TTC549 (cell line): Measurements from ENCODE around the gene GPR158.

Experiments used
- FAIRE-seq: peaks from 2 replicates; lab custom pipeline; 2012; peaks lifted over from hg19 to GRCh38; lab: Jason Lieb, UNC

The GPR158 gene

GRCh38 chr10:25504306-25504705 lies 329.5 kb downstream of the GPR158 start:
- no peak for FAIRE-seq

DNA sequence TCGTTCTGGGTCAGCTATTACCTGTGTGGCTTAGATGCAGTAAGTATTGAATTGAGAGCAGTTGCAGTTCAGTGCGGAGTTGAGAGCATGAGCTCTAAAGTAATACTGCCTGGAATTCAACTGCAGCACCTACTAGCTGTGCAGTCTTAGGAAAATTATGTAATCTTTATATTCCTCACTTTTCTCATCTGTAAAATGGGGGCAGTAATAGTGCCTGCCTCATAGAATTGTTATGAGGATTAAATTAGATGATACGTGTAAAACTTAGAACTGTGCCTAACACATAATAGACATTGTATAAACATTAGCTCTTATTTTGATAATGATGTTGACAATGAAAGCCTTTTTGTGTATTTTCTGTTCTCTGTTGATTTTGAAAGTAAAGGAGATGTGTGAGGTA lies 330.0 kb downstream of the GPR158 start:
- FAIRE-seq: no peak

DNA sequence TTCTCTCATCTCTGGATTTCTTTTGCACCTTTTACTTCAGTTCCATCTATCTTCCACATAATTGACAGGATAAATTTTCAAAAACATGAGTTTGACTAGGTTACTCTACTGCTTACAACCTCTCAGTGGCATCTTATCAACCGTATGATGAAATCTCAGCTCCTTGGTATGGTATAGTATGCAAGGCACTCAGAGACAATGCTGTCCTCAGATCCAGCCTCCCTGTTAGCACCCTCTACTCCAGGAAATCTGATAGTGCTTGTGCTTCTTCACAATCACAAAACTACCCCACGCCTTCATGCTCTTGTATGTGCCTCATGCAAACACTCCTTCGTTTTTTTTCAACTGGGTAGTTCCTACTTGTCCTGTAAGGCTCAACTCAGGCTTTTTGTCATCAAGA lies 330.7 kb downstream of the GPR158 start:
- FAIRE-seq: no peak

DNA sequence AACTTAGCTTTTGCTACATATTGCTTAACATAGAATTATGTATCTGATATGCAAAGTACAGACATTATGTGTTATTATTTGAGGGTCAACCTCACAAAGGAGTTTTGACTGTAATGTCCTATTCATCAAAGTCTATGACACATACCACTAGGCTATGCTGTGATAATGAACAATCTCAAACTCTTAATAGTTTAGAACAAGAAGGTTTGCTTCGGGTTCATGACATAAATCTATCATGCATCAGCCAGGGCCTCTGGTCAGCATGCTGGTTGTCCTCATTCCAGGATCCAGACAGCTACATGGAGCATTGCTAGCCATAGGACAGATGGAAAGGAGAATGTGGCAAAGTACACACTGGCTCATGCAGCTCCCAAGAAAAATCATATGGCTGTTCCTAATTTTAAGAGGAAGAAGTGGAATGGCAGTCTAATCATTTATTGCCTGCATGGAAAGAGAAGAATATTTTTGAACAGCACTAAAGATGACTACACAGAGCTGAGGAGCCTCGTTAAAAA lies 332.1 kb downstream of the GPR158 start:
- no peak for FAIRE-seq

GRCh38 chr10:25508112-25508815 lies 333.5 kb downstream of the GPR158 start:
- FAIRE-seq: no peak

DNA sequence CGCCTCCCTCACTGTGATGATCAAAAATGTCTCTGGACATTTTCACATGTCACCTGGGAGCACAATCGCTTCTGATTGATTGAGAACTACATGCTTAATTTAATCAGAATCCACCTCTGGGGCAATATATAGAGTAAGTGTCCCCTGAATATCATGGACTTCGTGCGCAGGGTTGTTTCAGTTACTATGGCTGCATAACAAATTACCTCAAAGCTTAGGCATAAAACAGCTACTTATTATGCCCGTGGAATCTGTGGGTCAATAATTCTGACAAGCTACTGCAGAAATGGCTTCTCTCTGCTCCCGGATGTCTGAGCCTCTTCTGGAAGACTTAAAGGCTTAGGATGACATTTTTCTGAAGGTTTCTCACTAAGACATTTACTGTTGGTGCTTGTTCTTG lies 334.4 kb downstream of the GPR158 start:
- FAIRE-seq: no peak

DNA sequence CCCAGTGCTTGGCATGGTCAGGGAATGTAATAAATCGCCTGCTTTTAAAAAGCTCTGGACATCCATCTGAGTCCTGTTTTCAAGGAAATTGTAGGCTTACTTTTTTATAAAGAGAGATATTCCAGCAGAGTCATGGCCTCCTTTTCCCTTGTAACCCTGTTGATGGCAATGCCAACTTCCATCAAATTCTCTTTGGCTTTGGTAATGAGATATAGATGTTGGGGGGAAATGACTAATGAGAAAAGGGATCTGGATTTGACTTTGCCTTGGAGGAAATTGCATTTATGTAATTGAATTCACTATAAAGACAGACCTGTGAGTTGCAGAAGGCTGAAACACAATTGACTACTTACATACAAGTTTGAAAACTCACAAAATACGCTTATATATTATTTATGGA lies 347.5 kb downstream of the GPR158 start:
- FAIRE-seq: no peak

- FAIRE-seq: no peak
Observed at GRCh38 chr10:25522946-25523608, 348.3 kb downstream of the GPR158 start.

DNA sequence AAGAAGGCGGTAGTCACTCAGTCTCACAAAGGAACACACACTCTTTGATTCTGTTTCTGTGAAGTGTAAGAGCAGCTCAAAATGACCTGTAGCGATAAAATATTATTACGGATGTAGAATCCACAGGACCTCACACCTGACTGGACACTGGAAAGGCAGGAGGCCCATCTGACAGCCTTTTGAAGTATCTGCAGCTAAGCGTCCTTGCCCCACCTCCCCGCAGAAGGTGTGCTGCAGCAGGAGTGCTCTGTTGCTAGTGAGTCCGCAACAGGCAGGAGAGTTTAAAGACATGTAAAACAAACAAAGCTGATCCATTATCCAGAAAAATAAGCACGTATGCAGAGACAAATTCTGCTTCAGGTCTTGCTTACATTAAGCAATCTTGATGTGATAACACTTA lies 355.5 kb downstream of the GPR158 start:
- no peak for FAIRE-seq

DNA sequence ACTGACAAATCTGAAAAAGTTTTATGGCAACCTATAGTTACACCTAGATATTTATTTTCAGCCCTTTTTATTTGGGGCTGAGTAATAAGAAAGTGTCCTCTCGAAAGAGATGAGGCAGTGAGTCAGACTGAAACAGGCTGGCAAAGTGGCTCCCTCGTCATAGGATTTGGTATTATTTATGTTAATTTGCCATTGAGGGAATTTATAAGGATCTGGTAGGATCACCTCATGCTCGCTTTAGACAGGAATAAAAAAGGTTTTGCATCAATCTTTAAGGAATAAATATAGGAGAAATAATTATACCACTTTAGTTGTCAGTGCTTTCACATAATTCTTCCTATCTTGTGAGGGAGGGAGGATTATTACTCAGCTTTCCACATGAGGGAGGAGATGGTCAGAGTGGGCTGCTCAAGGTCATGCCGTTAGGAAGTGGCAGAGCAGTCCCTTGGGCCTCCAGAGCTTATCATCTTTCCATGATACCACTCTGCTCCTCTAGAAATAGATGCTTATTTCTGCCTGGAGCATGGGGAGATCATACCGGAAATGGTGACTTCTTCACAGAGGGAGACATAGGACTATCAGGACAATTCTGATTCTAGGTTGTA lies 356.8 kb downstream of the GPR158 start:
- FAIRE-seq: no peak

DNA sequence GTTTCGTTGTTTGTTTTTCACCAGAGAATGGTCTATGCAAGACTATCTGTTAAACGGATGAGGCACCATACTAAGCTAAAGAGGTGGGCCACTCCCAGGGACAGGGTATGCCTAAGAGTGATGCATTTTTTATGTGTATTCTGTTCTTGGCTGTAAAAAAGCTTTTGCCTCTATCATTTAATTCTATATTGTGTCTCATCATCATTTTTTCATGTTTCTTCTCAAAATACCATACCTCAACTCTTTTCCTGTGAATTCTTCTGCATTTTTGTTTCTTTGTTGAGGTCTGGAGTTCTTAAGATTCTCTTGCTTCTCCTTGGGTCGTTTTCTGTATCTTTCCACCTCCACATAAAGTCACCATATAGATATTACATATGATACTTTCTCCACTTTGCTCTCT lies 357.4 kb downstream of the GPR158 start:
- FAIRE-seq: no peak

DNA sequence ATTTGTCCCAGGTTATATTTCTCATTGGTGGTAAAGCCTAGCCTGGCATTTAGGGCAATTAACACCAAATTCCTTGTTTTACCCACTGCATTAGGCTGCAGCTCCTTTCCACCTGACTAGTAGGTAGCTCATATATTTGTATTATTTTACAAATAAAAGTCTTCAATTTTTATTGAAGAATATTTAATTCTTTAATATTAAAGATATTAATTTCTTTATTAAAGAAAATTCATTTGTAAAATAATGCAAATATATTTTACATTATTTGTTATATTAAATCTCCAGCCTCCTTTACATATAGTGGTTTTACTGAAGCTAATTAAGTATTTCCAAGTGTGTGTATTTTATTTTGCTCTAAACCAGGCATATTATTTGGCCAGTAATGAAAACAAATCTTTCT lies 361.2 kb downstream of the GPR158 start:
- FAIRE-seq: no peak

DNA sequence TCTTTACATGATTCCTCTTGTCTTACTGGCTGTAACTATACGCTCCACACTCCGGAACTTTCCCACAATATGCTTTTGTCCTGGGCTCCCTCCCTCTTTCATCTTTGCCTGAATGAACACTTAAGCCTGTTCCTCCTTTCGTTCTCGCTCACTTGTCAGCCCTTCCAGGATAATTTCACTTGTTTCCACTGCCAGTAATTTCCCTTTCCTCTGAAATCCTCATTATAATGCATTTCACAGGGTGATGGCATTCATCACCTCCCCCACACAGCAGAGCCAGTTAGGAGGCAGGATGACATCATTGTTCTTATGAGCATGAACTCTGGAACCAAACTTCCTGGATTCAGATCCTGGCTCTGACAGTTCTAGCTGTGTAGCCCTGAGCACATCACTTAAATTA lies 372.6 kb downstream of the GPR158 start:
- no peak for FAIRE-seq

DNA sequence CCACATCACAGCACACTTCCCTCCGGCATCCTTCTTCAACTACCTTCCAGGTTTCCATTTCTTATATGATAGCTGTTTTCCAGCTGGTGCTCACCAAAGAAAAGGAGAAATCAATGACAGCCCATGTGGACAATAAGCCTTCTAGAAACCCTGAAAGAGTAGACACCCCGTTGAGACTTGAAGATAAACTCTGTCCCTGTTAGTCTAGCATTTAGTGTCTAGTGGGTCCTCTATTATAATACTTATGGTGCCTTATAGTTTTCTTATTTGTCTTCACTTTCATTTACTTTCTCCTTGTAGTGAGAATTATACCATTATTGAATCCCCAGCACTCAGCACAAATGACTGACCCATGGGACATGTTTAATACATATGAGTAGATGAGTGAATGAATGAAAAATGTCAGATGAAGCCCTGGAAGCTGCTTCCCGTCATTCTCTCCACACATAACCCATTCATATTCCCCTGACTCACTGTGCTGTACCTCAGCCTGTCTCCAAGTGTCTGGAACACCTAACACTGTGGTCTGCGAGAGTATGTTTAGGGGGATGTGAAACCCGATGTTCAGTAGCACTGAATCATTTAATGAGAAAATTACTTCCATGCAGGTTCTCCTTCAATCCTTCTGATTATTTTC lies 377.6 kb downstream of the GPR158 start:
- no peak for FAIRE-seq

DNA sequence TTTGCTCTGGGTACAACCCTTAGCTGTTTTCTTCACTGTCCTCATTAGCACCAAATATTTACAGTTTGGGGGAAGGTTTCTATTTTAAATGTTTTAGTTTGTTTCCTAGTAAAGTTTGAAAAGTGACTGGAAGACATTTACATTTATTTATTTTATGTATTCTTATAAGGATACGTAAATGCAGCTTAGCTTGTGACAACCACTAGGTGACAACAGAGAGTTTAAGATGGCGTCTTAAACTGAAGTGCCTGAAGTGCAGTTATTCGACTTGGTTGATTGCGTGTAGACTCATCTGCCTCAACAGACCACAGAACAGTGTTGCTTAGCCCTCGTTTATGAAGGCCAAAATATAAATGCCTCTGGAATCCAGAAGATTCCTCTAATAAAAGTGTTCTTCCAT lies 381.1 kb downstream of the GPR158 start:
- no peak for FAIRE-seq

- FAIRE-seq: no peak
Observed at GRCh38 chr10:25556457-25556856, 381.7 kb downstream of the GPR158 start.

- FAIRE-seq: no peak
Observed at GRCh38 chr10:25557136-25557535, 382.3 kb downstream of the GPR158 start.

- FAIRE-seq: no peak
Observed at GRCh38 chr10:25561758-25562157, 387.0 kb downstream of the GPR158 start.

DNA sequence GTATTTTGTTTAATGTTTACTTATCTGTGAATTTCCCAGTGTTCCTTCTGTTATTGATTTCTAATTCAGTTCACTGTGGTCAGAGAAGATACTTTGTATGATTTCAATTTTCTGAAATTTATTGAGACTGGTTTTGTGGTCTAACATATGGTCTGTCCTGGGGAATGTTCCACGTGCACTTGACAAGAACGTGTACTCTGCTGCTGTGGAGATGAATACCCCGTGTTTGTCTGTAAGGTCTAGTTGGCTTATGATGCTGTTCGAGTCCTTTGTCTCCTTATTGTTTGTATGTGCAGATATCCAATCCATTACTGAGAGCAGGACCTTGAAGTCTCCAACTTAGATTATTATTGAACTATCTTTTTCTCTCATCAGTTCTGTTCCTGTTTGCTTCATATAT lies 387.7 kb downstream of the GPR158 start:
- FAIRE-seq: no peak

DNA sequence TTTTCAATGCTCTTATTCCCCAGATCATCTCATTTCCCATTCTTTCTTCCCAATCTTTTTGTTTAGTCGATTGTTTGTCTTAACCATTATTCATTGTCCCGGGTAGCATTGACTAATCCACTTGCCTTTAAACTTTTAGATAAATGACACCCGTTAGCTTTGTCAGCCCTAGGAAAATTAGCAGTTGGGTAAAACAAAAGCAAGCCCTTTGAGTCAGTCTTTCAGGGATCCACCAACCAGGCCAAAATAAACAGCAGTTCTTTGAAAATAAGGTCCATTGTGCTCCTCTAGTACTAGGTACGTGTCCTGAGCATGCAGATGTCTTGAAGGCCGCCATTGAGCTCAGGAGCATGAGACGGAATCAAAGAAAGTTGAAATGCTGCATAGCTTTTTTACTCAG lies 389.6 kb downstream of the GPR158 start:
- FAIRE-seq: no peak

DNA sequence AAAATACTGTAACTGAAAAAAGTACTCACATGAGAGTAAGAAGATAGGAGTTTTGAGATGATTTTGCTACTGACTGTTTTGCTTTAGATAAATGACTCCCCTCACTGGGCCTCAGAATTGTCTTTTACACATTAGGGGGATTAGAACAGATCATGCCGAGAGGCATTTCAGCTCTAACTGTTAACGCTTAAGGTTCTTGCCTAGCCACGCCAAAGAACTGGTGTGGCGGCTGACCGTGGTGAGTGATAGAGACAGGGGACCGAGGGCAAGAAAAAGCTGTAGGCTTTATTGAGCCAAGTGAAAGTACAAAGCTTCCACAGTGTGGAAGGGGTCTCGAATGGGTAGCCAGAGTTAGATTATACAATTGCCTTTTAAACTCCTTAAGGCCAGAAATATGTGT lies 390.8 kb downstream of the GPR158 start:
- FAIRE-seq: no peak

DNA sequence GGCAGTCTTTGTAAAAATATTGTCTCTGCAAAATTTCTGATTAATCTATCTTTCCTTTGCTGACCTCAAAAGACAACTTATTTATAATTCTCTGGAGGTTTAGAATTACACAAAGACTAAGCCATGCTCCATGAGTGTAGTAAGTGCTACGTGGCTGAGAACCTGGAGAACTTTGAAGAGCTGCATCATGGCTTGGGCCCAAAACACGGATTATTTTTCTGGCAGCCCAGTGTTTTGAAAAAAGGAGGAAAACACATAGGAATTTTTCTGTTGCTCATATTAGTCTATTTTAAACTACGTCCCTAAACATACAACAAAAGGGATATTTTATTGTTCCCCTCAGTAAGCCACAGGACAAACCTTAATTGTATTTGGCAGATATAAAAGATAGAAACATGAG lies 398.5 kb downstream of the GPR158 start:
- FAIRE-seq: no peak

DNA sequence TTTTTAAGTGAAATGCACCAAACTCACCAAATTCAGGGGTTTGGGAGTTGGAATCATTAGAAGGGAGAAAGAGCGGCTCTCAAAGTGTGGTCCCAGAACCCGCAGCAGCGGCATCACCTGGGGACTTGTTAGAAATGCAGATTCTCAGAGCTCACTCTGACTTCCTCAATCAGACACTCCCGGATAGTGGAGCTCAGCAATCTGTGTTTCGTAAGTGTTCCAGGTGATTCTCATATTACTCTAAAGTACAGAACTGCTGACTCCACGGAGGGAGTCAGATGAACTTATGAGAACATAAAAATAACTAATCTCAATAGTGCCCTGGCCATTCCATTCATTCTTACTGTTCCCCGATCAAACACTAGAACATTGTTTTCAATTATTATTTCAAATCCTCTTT lies 400.5 kb downstream of the GPR158 start:
- FAIRE-seq: no peak
